ACC112 (cell line): ENCODE data around the gene ARID3C.

Experiments used
- H2AFZ ChIP-seq: fragments of 200-600 bp; sonication (generic); one replicate; pipeline ENCODE4 v1.6.0; 2017; ENCODE audit warnings: antibody characterized with exemption, low read length; ENCODE audit not compliant: unreplicated experiment
- H3K27ac ChIP-seq: fragments of 200-600 bp; sonication (generic); 2 replicates; pipeline ENCODE4 v1.5.1; 2014; ENCODE audit warnings: low read depth, mild to moderate bottlenecking, antibody characterized with exemption, low read length, moderate library complexity
- H3K27me3 ChIP-seq: fragments of 200-600 bp; sonication (generic); 2 replicates; pipeline ENCODE4 v1.6.1; 2014; ENCODE audit warnings: mild to moderate bottlenecking, antibody characterized with exemption, low read length, moderate library complexity, mixed read lengths; ENCODE audit not compliant: insufficient read depth
- H3K36me3 ChIP-seq: fragments of 200-600 bp; sonication (generic); 2 replicates; pipeline ENCODE4 v1.6.1; 2016; ENCODE audit warnings: mild to moderate bottlenecking, antibody characterized with exemption, low read length, moderate library complexity, mixed read lengths; ENCODE audit not compliant: insufficient read depth
- H3K4me1 ChIP-seq: fragments of 200-600 bp; sonication (generic); one replicate; pipeline ENCODE4 v1.6.1; 2016; ENCODE audit warnings: low read length, mixed read lengths; ENCODE audit not compliant: insufficient read depth, unreplicated experiment, control insufficient read depth
- H3K4me3 ChIP-seq: fragments of 200-600 bp; sonication (generic); 2 replicates; pipeline ENCODE4 v1.5.1; 2014; ENCODE audit warnings: mild to moderate bottlenecking, low read depth, low read length
- H3K79me2 ChIP-seq: fragments of 200-600 bp; sonication (generic); one replicate; pipeline ENCODE4 v1.6.0; 2016; ENCODE audit warnings: low read length; ENCODE audit not compliant: control insufficient read depth, unreplicated experiment, insufficient read depth

The ARID3C gene

DNA sequence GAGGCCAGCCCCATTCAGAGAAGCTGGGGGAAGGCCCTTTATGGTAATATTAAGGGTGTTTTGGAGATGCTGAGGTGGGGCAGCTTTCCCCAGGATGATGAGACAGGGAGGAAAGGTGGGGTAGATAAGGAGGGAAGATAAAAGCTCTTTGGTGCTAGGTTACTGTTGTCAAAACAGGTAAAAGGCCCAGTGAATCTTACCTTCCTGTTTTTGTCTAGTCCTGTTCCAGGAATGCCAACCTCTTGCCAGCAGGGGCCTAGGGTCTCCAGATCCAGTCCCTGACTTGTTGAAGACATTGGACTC, 34.4 kb upstream of the ARID3C start:
- H3K27me3 ChIP-seq: no peaks in the 10 kb centered on the region
- no peak overlapping the region for H2AFZ ChIP-seq
- peaks cover 6% of the 10 kb centered on the region for H3K4me1 ChIP-seq
- peaks cover 8% of the 10 kb centered on the region; the same call in 1 of the 2 replicates for H3K36me3 ChIP-seq
- H3K79me2 ChIP-seq: peaks cover 19% of the 10 kb centered on the region
- H3K4me3 ChIP-seq: no peak overlapping the region
- no peak overlapping the region for H3K27ac ChIP-seq

DNA sequence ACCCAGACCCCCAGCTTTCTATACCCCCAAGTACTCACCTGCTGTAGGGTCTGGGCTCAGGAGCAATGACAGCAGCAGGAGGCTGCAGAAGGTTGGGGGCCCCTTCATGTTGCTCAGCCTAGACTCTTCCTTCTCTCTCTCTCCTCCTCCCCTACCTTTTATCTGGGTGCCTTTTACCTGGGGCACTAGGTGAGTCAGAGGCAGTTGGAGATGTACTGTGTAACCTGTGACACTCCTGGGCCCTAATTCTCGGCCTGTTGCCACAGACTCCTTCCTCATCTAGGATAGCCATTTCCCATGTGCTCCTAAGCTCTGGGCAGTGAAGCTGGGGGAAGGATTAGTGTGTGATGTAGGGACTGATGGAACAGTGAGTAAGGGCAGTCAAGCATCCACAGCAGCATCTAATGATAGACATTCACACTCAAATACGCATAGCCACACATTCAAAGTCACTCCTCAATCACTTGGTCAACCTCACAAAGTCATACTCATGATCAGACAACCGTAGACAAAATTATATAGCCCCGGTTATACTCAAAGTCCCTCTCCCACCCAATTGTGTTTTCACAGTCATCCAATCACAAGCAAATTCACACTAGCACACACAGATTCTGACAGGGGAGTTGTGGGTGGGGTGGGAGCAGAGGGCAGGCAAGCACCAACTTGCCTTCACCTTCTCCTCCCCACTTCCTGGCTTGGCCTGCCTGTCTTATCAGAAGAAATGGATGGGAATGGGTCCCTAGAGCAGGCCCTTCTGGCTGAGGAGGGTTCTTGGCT, 33.8 kb upstream of the ARID3C start, which contains the start of gene CCL27:
Gene CCL27 (minus strand): TSS at position 132 of the 777 bp plus-strand sequence. CDS start 24 bp downstream, at position 108.
- H2AFZ ChIP-seq: no peak within 1 kb of the TSS
- H3K79me2 ChIP-seq: peaks cover 15% of the 10 kb centered on the region
- no peak within 1 kb of the TSS for H3K27ac ChIP-seq
- no peak within 1 kb of the TSS for H3K4me3 ChIP-seq
- H3K36me3 ChIP-seq: peaks cover 3% of the 10 kb centered on the region; the same call in 1 of the 2 replicates
- H3K27me3 ChIP-seq: no peaks in the 10 kb centered on the region
- peaks cover 6% of the 10 kb centered on the region for H3K4me1 ChIP-seq

DNA sequence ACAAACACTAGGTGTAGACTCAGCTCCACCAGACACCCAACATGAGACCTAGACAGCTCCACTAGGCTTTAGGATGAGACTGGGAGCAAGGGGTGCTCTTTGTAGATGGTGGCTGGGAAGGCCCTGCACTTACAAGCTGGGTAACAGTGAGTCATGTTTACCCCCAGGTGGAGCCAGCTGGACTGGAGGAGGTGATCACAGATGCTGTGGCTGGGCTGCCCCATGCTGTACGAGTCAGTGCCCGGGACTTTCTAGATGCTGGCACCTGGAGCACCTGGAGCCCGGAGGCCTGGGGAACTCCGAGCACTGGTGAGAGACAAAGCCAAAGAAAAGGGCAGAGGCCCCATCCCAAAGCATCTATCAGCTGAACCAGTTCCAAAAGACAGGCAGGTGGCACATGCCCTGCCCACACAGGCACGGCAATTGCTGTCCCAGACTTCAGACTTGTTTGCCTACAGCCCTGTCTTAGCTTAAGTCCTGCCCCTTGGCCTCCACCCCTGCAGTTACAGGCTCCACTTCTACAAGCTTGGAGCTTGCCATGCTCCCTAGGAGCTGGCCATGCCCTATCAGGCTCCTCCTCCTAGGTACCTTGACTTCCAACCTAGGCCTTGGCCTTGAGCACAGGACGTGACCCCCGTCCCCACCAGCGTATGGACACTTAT, 30.9 kb upstream of the ARID3C start:
- Histone ChIP-seq H3K36me3 (no peaks in the 10 kb centered on the region), H3K27ac (no peak overlapping the region), H3K4me1 (no peaks in the 10 kb centered on the region), H3K79me2 (no peaks in the 10 kb centered on the region), H3K27me3 (no peaks in the 10 kb centered on the region), H2AFZ (no peak overlapping the region), H3K4me3 (no peak overlapping the region)

DNA sequence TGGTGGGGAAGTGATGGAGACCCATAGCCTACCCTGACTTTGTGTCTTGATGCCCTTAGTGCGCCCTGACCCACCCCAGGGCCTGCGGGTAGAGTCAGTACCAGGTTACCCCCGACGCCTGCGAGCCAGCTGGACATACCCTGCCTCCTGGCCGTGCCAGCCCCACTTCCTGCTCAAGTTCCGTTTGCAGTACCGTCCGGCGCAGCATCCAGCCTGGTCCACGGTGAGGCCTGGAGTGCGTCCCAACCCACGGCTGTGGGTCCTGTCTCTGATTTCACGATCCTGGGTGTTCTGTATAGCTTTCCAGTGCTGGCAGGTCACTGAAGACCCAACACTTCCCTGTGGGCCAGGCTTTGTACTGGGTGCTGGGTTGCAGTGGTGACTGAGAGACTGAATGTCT, 29.6 kb upstream of the ARID3C start:
- Histone ChIP-seq H3K4me1 (peaks cover 7% of the 10 kb centered on the region), H3K27me3 (no peaks in the 10 kb centered on the region), H3K27ac (no peak overlapping the region), H3K36me3 (no peaks in the 10 kb centered on the region), H2AFZ (no peak overlapping the region), H3K4me3 (no peak overlapping the region), H3K79me2 (no peaks in the 10 kb centered on the region)

DNA sequence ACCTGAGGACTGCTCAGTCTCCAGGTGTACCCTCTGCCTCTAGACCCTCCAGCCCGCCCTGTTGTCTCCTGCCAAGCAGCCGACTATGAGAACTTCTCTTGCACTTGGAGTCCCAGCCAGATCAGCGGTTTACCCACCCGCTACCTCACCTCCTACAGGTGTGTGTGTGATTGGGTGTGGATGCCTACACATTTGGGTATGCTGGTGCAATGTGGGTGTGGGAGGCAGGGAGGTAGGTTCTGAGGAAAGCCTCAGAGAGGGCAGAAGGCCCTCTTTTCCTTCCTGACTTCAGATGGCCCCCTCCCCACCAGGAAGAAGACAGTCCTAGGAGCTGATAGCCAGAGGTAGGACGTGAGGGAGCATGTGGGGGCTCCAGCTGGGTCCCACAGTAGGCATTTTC, 28.1 kb upstream of the ARID3C start:
- no peak overlapping the region for H3K4me3 ChIP-seq
- no peak overlapping the region for H3K27ac ChIP-seq

DNA sequence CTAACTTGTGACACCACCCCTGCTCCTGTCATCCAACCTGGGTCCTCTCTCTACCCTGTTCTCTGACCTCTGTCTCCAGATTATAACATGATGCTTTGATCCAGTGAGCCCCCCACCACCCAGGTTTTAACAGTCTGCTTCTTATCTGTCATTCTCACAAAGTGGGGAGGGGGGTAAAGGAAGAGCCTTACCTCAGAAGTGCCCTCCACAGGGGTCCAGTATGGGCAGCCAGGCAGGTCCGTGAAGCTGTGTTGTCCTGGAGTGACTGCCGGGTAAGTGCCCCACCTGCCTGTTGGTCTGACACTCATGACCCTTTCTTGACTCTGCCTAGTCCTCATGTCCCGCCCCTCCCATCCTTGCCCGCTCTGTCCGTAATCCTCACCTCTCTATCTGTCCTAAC, 26.5 kb upstream of the ARID3C start:
- Histone ChIP-seq H3K36me3 (no peaks in the 10 kb centered on the region), H3K27ac (no peak overlapping the region)

More for the DNA sequence above, 28.1 kb upstream of the ARID3C start:
- no peaks in the 10 kb centered on the region for H3K79me2 ChIP-seq
- H3K4me1 ChIP-seq: peaks cover 22% of the 10 kb centered on the region
- no peak overlapping the region for H2AFZ ChIP-seq
- H3K36me3 ChIP-seq: no peaks in the 10 kb centered on the region
- no peaks in the 10 kb centered on the region for H3K27me3 ChIP-seq

DNA sequence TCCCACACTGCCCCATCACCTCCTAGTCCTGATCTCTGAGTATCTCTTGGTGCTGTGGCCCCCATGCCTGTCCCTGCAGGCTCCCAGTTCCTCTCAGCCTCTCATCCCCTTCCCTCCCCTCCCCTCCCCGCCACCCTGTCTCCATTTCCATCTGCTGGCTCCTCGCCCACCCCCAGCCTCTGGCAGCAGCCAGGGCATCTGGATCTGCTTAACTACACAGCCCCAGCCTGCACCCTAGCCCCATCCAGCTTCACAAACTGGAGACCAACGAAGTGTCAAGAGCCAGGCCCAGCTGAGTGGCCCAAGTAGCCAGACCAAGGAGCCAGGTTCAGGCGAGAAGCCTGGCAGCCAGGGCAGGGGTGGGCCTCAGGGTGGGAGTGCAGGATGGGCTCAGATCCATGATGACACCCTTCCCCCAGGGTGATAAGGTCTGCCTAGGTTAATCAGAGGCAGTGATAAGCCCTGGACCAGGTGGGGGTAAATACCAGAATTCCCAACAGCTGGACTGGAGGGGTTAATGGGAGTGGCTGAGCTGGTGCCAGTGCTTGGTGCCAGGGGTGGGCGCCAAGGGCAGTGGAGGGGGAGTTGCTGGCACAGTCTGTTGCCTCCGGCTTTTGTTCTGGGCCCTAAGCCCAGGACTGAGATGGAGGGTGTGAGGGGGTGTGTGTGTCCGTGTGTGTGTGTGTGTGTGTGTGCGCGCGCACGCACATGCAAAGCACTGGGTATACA, 25.6 kb upstream of the ARID3C start:
- Histone ChIP-seq H2AFZ (no peak overlapping the region), H3K79me2 (no peaks in the 10 kb centered on the region), H3K36me3 (no peaks in the 10 kb centered on the region), H3K27me3 (no peaks in the 10 kb centered on the region), H3K4me1 (peaks cover 35% of the 10 kb centered on the region), H3K4me3 (no peak overlapping the region), H3K27ac (no peak overlapping the region)

More for the DNA sequence above, 26.5 kb upstream of the ARID3C start:
- Histone ChIP-seq H3K4me1 (peaks cover 35% of the 10 kb centered on the region), H2AFZ (no peak overlapping the region), H3K27me3 (no peaks in the 10 kb centered on the region), H3K4me3 (no peak overlapping the region), H3K79me2 (no peaks in the 10 kb centered on the region)

DNA sequence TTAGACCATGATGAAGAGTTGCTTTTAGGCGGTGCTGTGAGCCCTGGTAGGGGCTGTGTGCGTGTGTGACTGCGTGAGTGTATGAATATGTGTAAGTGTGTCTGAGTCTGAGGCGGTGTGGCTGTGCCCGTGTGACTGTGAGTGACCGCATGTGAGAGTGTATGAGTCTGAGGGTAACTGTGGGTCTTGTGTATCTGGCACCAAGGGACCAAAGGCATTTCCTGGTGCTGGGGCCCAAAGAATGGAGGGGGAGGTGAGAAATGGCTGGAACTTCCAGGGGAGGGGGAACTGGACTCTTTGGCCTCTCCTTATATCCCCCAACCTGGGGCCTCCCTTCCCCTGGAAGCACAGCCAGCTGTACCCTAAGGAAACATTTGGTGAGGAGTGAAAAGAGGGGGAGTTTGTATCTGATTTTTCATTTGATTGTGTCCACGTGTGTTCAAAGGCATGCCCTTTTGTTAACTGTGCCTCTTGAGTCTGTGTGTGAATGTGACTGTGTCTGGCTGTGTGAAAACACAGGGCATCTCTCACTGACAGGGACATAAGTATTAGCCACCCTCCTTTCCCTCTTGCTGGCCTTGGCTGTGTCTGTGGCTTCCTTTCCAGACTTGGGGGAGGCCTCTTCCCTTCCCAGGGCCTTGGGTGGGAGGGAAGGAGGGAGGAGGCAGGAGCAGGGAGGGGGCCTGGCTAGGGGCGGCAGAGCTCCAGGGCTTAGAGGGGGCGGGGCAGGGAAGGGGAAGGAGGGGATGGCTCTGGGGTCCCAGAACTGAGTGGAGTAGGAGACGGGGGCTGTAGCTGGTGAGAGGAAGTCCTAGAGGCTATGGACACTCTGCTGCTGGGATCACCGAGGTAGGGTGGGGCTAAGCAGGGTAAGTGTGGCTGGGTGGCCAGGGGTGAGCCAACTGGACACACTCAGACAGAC, 24.5 kb upstream of the ARID3C start:
- H3K4me1 ChIP-seq: peaks cover 35% of the 10 kb centered on the region
- no peaks in the 10 kb centered on the region for H3K36me3 ChIP-seq
- no peaks in the 10 kb centered on the region for H3K27me3 ChIP-seq
- peaks cover under 1% of the 10 kb centered on the region for H3K79me2 ChIP-seq
- peak overlapping the region; percentile 53 for H2AFZ ChIP-seq
- peak overlapping the region; percentile 76 for H3K4me3 ChIP-seq
- H3K27ac ChIP-seq: peak overlapping the region; percentile 41

DNA sequence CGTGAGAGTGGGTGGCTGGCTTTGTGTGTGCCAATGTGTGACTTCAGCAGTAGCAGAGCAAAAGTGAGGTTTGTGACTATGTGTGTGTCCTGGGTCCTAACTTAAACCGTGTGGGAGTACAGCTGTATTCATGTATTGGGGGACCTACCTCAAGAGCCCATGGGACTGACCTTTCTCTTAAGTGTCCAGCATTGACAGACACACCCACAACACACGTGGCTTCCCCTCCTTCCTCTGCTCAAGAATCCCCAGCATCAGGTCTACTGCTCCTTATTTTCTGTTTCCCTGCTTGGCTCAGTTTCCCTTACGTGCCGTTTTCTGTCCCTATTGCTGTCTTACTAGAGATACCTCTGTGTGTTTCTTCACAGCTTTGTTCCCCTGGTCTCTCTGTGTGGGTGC, 23.7 kb upstream of the ARID3C start:
- H3K36me3 ChIP-seq: no peaks in the 10 kb centered on the region
- H3K79me2 ChIP-seq: peaks cover 8% of the 10 kb centered on the region
- no peaks in the 10 kb centered on the region for H3K27me3 ChIP-seq
- H3K4me1 ChIP-seq: peaks cover 42% of the 10 kb centered on the region
- peak overlapping the region; percentile 53 for H2AFZ ChIP-seq
- H3K4me3 ChIP-seq: peak overlapping the region; percentile 76
- H3K27ac ChIP-seq: peak overlapping the region; percentile 41
